Measurements from ENCODE around the gene SLC25A31.

The SLC25A31 gene

GRCh38 chr4:127730142-127730913, at the start of gene SLC25A31:
TSS of gene SLC25A31 (plus strand) at chr4:127730400. CDS start at chr4:127730546, 146 bp downstream.
- DNase-seq: no peak

- DNase-seq: no peak
These were observed 44.9 kb upstream of the SLC25A31 start for GRCh38 chr4:127685292-127685691.

- DNase-seq: no peak
These were observed 43.5 kb upstream of the SLC25A31 start for GRCh38 chr4:127686658-127687057.

- no peak for DNase-seq
These were observed 42.6 kb upstream of the SLC25A31 start for GRCh38 chr4:127687580-127687979.

GRCh38 chr4:127698789-127699200, 31.4 kb upstream of the SLC25A31 start:
- no peak for DNase-seq

GRCh38 chr4:127708985-127709384, 21.2 kb upstream of the SLC25A31 start:
- no peak for DNase-seq

- no peak for DNase-seq
These were observed 20.7 kb upstream of the SLC25A31 start for GRCh38 chr4:127709456-127709855.

- no peak for DNase-seq
These were observed 1.2 kb downstream of the SLC25A31 start for GRCh38 chr4:127731406-127731805.

- DNase-seq: no peak
These were observed 2.6 kb downstream of the SLC25A31 start for GRCh38 chr4:127732623-127733328.

GRCh38 chr4:127734976-127735375, 4.8 kb downstream of the SLC25A31 start:
- DNase-seq: no peak

GRCh38 chr4:127737295-127737694, 7.1 kb downstream of the SLC25A31 start:
- DNase-seq: no peak

- no peak for DNase-seq
These were observed 11.0 kb downstream of the SLC25A31 start for GRCh38 chr4:127741247-127741646.

GRCh38 chr4:127747883-127748282, 17.7 kb downstream of the SLC25A31 start:
- no peak for DNase-seq

- DNase-seq: no peak
These were observed 18.8 kb downstream of the SLC25A31 start for GRCh38 chr4:127748957-127749356.

GRCh38 chr4:127756906-127757305, 26.7 kb downstream of the SLC25A31 start:
- DNase-seq: no peak

GRCh38 chr4:127759228-127759820, 29.1 kb downstream of the SLC25A31 start:
- DNase-seq: no peak

- DNase-seq: no peak
These were observed 29.7 kb downstream of the SLC25A31 start for GRCh38 chr4:127759893-127760292.

GRCh38 chr4:127771535-127772275, 41.5 kb downstream of the SLC25A31 start:
- no peak for DNase-seq

- DNase-seq: no peak
These were observed 42.8 kb downstream of the SLC25A31 start for GRCh38 chr4:127772769-127773671.

- DNase-seq: no peak
These were observed 45.6 kb downstream of the SLC25A31 start for GRCh38 chr4:127775843-127776242.

- no peak for DNase-seq
These were observed 46.4 kb downstream of the SLC25A31 start for GRCh38 chr4:127776620-127777019.

- no peak for DNase-seq
These were observed 47.3 kb downstream of the SLC25A31 start for GRCh38 chr4:127777487-127777886.

All from NCI-H524 treated with DMSO at 0.1 percent for 48 hours (cell line).